Effector memory CD8-positive, alpha-beta T cell (primary cell): ENCODE measurements around the gene TSR3.

ENCODE experiments used
- ATAC-seq: fragments of 150-1000 bp; cut with Tn5 transposase; replicated peaks from 2 replicates; pipeline ENCODE4 v1.10.0; 2021; ENCODE audit warnings: mild to moderate bottlenecking, moderate library complexity
- DNase-seq, 3 experiments: peaks; one replicate each; pipeline ENCODE4 v3.0.0; 2021
- H3K27ac Mint-ChIP-seq, 2 donors: one replicate each; pipeline ENCODE4 v1.8.0; 2022; ENCODE audit warnings: mild to moderate bottlenecking in 2 of 2, mixed read lengths in 2 of 2, moderate library complexity in 2 of 2
- H3K27me3 Mint-ChIP-seq, 2 donors: one replicate each; pipeline ENCODE4 v1.8.0; 2022; ENCODE audit warnings: mixed read lengths in 2 of 2
- H3K36me3 Mint-ChIP-seq: one replicate; pipeline ENCODE4 v1.8.0; 2022; ENCODE audit warnings: mild to moderate bottlenecking, moderate library complexity, mixed read lengths; ENCODE audit not compliant: insufficient read depth
- H3K4me1 Mint-ChIP-seq, 2 donors: one replicate each; pipeline ENCODE4 v1.8.0; 2022; ENCODE audit warnings: low read depth in 2 of 2, mixed read lengths in 2 of 2
- H3K4me3 Mint-ChIP-seq, 2 donors: one replicate each; pipeline ENCODE4 v1.8.0; 2022; ENCODE audit warnings: mild to moderate bottlenecking in 2 of 2, mixed read lengths in 2 of 2, moderate library complexity in 2 of 2
- H3K9me3 Mint-ChIP-seq, 2 donors: one replicate each; pipeline ENCODE4 v1.8.0; 2022; ENCODE audit warnings: mixed read lengths in 2 of 2

Gene TSR3

GRCh38 chr16:1315081-1316032, 36.3 kb downstream of the TSR3 start:
- Mint-ChIP-seq H3K36me3 (peaks cover 95% of the 10 kb centered on the region), H3K9me3 (no peaks in the 10 kb centered on the region)

GRCh38 chr16:1314399-1315068, 37.1 kb downstream of the TSR3 start:
- Mint-ChIP-seq H3K27ac (no peak overlapping the region), H3K4me1 (peaks cover 27 to 33% of the 10 kb centered on the region in 2 donors), H3K27me3 (no peaks in the 10 kb centered on the region), H3K4me3 (peak overlapping the region in 1 of 2 donors; percentile 40), H3K36me3 (peaks cover 92% of the 10 kb centered on the region), H3K9me3 (no peaks in the 10 kb centered on the region)
- DNase-seq (no peak), ATAC-seq (no peak)

More at GRCh38 chr16:1315081-1316032, 36.3 kb downstream of the TSR3 start:
- H3K27ac Mint-ChIP-seq = peak overlapping the region in 1 of 2 donors; percentile 55
- DNase-seq (no peak), ATAC-seq (no peak)
- H3K27me3 Mint-ChIP-seq = no peaks in the 10 kb centered on the region
- peaks cover 23 to 29% of the 10 kb centered on the region in 2 donors for H3K4me1 Mint-ChIP-seq
- H3K4me3 Mint-ChIP-seq = peak overlapping the region in 1 of 2 donors; percentile 40

GRCh38 chr16:1313721-1314369, 37.8 kb downstream of the TSR3 start:
- Mint-ChIP-seq H3K4me1 (peaks cover 27 to 33% of the 10 kb centered on the region in 2 donors), H3K27me3 (no peaks in the 10 kb centered on the region), H3K27ac (no peak overlapping the region), H3K4me3 (peak overlapping the region in 1 of 2 donors; percentile 40), H3K36me3 (peaks cover 85% of the 10 kb centered on the region), H3K9me3 (no peaks in the 10 kb centered on the region)
- no peak for ATAC-seq
- DNase-seq = no peak

GRCh38 chr16:1312903-1313302, 38.8 kb downstream of the TSR3 start:
- peak overlapping the region in 1 of 2 donors; percentile 71 for H3K27ac Mint-ChIP-seq

GRCh38 chr16:1312467-1312816, 39.2 kb downstream of the TSR3 start:
- H3K9me3 Mint-ChIP-seq = no peaks in the 10 kb centered on the region
- no peaks in the 10 kb centered on the region for H3K27me3 Mint-ChIP-seq
- peak overlapping the region; percentile 94 to 96 for H3K4me3 Mint-ChIP-seq
- DNase-seq (no peak), ATAC-seq (no peak)
- H3K36me3 Mint-ChIP-seq = peaks cover 74% of the 10 kb centered on the region
- peaks cover 25 to 33% of the 10 kb centered on the region in 2 donors for H3K4me1 Mint-ChIP-seq
- H3K27ac Mint-ChIP-seq = peak overlapping the region in 1 of 2 donors; percentile 71

More at GRCh38 chr16:1312903-1313302, 38.8 kb downstream of the TSR3 start:
- DNase-seq (no peak), ATAC-seq (no peak)
- Mint-ChIP-seq H3K27me3 (no peaks in the 10 kb centered on the region), H3K4me1 (peaks cover 27 to 33% of the 10 kb centered on the region in 2 donors), H3K36me3 (peaks cover 79% of the 10 kb centered on the region), H3K4me3 (peak overlapping the region; percentile 94 to 96), H3K9me3 (no peaks in the 10 kb centered on the region)

- no peaks in the 10 kb centered on the region for H3K9me3 Mint-ChIP-seq
- H3K4me1 Mint-ChIP-seq = peaks cover 24 to 33% of the 10 kb centered on the region in 2 donors
- peak overlapping the region; percentile 94 to 96 for H3K4me3 Mint-ChIP-seq
- ATAC-seq (no peak), DNase-seq (no peak)
- H3K27ac Mint-ChIP-seq = peak overlapping the region in 1 of 2 donors; percentile 94
- no peaks in the 10 kb centered on the region for H3K27me3 Mint-ChIP-seq
- peaks cover 70% of the 10 kb centered on the region for H3K36me3 Mint-ChIP-seq
Measured at GRCh38 chr16:1311738-1312466, 39.8 kb downstream of the TSR3 start.

GRCh38 chr16:1311212-1311737, 40.4 kb downstream of the TSR3 start:
- ATAC-seq = no peak
- Mint-ChIP-seq H3K9me3 (no peaks in the 10 kb centered on the region), H3K27me3 (no peaks in the 10 kb centered on the region), H3K4me1 (peaks cover 24 to 33% of the 10 kb centered on the region in 2 donors), H3K4me3 (peak overlapping the region; percentile 94 to 96), H3K36me3 (peaks cover 68% of the 10 kb centered on the region), H3K27ac (peak overlapping the region; percentile 91 to 94)
- no peak for DNase-seq

GRCh38 chr16:1310832-1311200, 40.9 kb downstream of the TSR3 start:
- DNase-seq (peak in 2 of 3 experiments; percentile 30 to 36), ATAC-seq (peak; percentile 4)
- Mint-ChIP-seq H3K4me3 (peak overlapping the region; percentile 94 to 96), H3K27me3 (no peaks in the 10 kb centered on the region), H3K36me3 (peaks cover 64% of the 10 kb centered on the region), H3K9me3 (no peaks in the 10 kb centered on the region), H3K27ac (peak overlapping the region; percentile 91 to 94), H3K4me1 (peaks cover 24 to 34% of the 10 kb centered on the region in 2 donors)

- ATAC-seq (peak; percentile 56), DNase-seq (peak; percentile 52 to 74 (median 74))
- Mint-ChIP-seq H3K4me1 (peaks cover 24 to 34% of the 10 kb centered on the region in 2 donors), H3K27ac (peak overlapping the region; percentile 91 to 94), H3K4me3 (peak overlapping the region; percentile 94 to 96), H3K27me3 (no peaks in the 10 kb centered on the region), H3K9me3 (no peaks in the 10 kb centered on the region), H3K36me3 (peaks cover 57% of the 10 kb centered on the region)
Measured at GRCh38 chr16:1309888-1310831, 41.5 kb downstream of the TSR3 start.

GRCh38 chr16:1308977-1309885, 42.4 kb downstream of the TSR3 start, which contains the start of gene UBE2I:
Gene UBE2I (plus strand): TSS chr16:1309636. CDS start chr16:1314031, 4,395 bp downstream.
- Mint-ChIP-seq H3K9me3 (no peaks in the 10 kb centered on the region), H3K36me3 (peaks cover 52% of the 10 kb centered on the region), H3K27me3 (no peaks in the 10 kb centered on the region), H3K4me3 (peak within 1 kb of the TSS; percentile 94 to 96), H3K4me1 (peaks cover 22 to 35% of the 10 kb centered on the region in 2 donors), H3K27ac (peak within 1 kb of the TSS; percentile 99 to 100)
- DNase-seq (peak; percentile 97 to 100 (median 99)), ATAC-seq (peak; percentile 68)
